Vagina (tissue), 2 donors: Measurements from ENCODE around the gene CFAP299.

Experiments used
- POLR2AphosphoS5 ChIP-seq, 2 donors: sonication (generic); formaldehyde crosslinking; IDR thresholded peaks; one replicate each; pipeline ENCODE4 v1.9.0; 2017; ENCODE audit warnings: antibody characterized with exemption in 2 of 2, mild to moderate bottlenecking in 2 of 2, low read depth in 1 of 2; ENCODE audit not compliant: insufficient read depth in 1 of 2
- TF ChIP-seq, protein P1 (sequence below), 3 experiments: fragments of 450-650 bp in 2 of 3; fragments of 200-600 bp in 1 of 3; sonication (generic) in 1 of 3; IDR thresholded peaks; one replicate each; pipeline ENCODE4 v1.5.1; 2017 to 2019; ENCODE audit warnings: antibody characterized with exemption in 3 of 3, mild to moderate bottlenecking in 2 of 3, moderate library complexity in 2 of 3

DNA sequence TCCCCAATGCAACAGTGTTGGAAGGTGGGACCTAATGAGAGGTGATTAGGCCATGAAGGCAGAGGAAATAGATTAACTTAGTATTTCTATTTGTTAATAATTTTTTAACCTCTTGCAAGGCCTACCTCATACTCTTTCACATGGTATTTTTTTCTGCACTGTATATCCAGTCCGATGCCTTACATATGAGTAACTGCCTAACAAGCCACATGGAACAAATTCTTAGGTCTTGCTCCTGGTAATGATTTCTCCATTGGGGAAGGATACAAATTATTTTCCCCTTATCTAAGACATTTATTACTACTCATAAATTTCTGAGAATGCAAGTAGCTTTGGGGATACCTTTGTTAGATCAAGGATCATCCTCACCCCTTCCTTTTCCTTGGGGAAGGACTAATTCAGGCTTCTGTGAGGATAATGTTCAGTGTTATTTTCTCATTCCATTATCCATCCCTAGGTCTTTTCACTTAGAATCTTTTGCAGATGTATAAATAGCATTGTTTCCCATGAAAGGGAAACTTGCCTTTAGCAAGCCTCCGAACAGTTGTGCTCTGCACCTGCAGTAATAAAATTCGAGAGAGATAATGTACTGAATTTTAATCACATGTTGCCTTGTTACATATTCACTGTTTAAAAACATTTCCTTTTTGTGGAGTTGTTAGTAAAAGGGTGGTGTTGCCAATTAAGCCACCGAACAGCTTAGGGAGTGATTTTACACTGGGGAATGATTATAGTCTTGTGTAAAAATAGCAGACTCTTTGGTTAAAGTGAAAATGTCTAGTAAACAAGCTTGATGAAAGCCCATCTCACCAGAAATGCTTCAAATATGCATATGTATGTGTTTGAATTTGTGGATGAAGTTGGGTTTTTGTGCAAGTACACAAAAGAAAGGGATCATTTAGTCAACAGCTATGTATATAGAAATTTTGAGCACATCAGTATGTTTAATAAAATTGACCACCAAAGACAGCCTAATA is 89.9 kb downstream of the CFAP299 start:
- TF ChIP-seq POLR2AphosphoS5 (IDR thresholded peaks at IDR 0.05; ENCODE audit: insufficient read depth in 1 of 2, low read depth in 1 of 2) = no peak
- TF ChIP-seq, protein P1, sequence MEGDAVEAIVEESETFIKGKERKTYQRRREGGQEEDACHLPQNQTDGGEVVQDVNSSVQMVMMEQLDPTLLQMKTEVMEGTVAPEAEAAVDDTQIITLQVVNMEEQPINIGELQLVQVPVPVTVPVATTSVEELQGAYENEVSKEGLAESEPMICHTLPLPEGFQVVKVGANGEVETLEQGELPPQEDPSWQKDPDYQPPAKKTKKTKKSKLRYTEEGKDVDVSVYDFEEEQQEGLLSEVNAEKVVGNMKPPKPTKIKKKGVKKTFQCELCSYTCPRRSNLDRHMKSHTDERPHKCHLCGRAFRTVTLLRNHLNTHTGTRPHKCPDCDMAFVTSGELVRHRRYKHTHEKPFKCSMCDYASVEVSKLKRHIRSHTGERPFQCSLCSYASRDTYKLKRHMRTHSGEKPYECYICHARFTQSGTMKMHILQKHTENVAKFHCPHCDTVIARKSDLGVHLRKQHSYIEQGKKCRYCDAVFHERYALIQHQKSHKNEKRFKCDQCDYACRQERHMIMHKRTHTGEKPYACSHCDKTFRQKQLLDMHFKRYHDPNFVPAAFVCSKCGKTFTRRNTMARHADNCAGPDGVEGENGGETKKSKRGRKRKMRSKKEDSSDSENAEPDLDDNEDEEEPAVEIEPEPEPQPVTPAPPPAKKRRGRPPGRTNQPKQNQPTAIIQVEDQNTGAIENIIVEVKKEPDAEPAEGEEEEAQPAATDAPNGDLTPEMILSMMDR (IDR thresholded peaks at IDR 0.05) = no peak
